Stimulated activated CD8-positive, alpha-beta memory T cell treated with anti-CD3 and anti-CD28 coated beads, Interleukin-15, amount 100 ng/mL, for 48 hours (primary cell): ENCODE measurements around the gene SPC25.
"Not testable (repeated sequence)": the region's sequence is repeated elsewhere in the genome, so short reads cannot be mapped to it uniquely, and the experiment has no call there.

ENCODE experiments used
- DNase-seq, 2 donors: peaks; one replicate each; pipeline ENCODE4 v3.0.0-alpha.2; 2020; ENCODE audit warnings: low read depth in 2 of 2

Gene SPC25

GRCh38 chr2:168890006-168890782, at the start of gene SPC25:
Gene SPC25, minus strand, starts transcription at chr2:168890430. Its CDS starts 911 bp downstream, at chr2:168889519.
- peak; percentile 82 to 84 for DNase-seq

- no peak for DNase-seq
Measured at GRCh38 chr2:168939918-168940317, 49.7 kb upstream of the SPC25 start.

GRCh38 chr2:168939061-168939460, 48.8 kb upstream of the SPC25 start:
- DNase-seq = no peak

- no peak for DNase-seq
Measured at GRCh38 chr2:168935810-168936581, 45.8 kb upstream of the SPC25 start.

- DNase-seq = no peak
Measured at GRCh38 chr2:168934826-168935225, 44.6 kb upstream of the SPC25 start.

- not testable (repeated sequence) for DNase-seq
Measured at GRCh38 chr2:168932174-168932573, 41.9 kb upstream of the SPC25 start.

- no peak for DNase-seq
Measured at GRCh38 chr2:168930242-168930641, 40.0 kb upstream of the SPC25 start.

GRCh38 chr2:168929031-168929430, 38.8 kb upstream of the SPC25 start:
- DNase-seq = no peak

- DNase-seq = no peak
Measured at GRCh38 chr2:168928113-168928831, 38.0 kb upstream of the SPC25 start.

GRCh38 chr2:168926621-168927386, 36.6 kb upstream of the SPC25 start:
- DNase-seq = no peak

GRCh38 chr2:168920504-168921157, 30.4 kb upstream of the SPC25 start:
- DNase-seq = no peak

- no peak for DNase-seq
Measured at GRCh38 chr2:168916331-168916675, 26.1 kb upstream of the SPC25 start.

GRCh38 chr2:168915441-168916330, 25.5 kb upstream of the SPC25 start:
- no peak for DNase-seq

GRCh38 chr2:168913495-168913894, 23.3 kb upstream of the SPC25 start:
- no peak for DNase-seq

GRCh38 chr2:168912901-168913369, 22.7 kb upstream of the SPC25 start:
- no peak for DNase-seq

- DNase-seq = no peak
Measured at GRCh38 chr2:168912466-168912865, 22.2 kb upstream of the SPC25 start.

- DNase-seq = no peak
Measured at GRCh38 chr2:168910330-168910729, 20.1 kb upstream of the SPC25 start.

- no peak for DNase-seq
Measured at GRCh38 chr2:168907940-168908662, 17.9 kb upstream of the SPC25 start.

GRCh38 chr2:168904358-168904757, 14.1 kb upstream of the SPC25 start:
- no peak for DNase-seq
